Measurements from ENCODE around the gene TMEM87B. TPM values are rescaled to one million over a fixed set of nuclear protein-coding genes. Genes with fewer than 3 reads are reported as not detected.
A peak's percentile ranks its signal among the peaks of the same experiment; 100 is the strongest.

Gene TMEM87B
- 36.3 TPM for total RNA-seq

- peak; percentile 98 for DNase-seq (ENCODE audit: low spot score)
Observed at GRCh38 chr2:112054847-112055729, at the start of gene TMEM87B. Gene TMEM87B (plus strand): TSS chr2:112055269. CDS start chr2:112055592, 323 bp downstream.

GRCh38 chr2:112005406-112006075, 49.5 kb upstream of the TMEM87B start:
- DNase-seq (ENCODE audit: low spot score) = no peak

- no peak for DNase-seq (ENCODE audit: low spot score)
Observed at GRCh38 chr2:112006076-112006410, 49.0 kb upstream of the TMEM87B start.

GRCh38 chr2:112007493-112007892, 47.6 kb upstream of the TMEM87B start:
- no peak for DNase-seq (ENCODE audit: low spot score)

GRCh38 chr2:112008910-112009485, 46.1 kb upstream of the TMEM87B start:
- no peak for DNase-seq (ENCODE audit: low spot score)

- DNase-seq (ENCODE audit: low spot score) = no peak
Observed at GRCh38 chr2:112010751-112011150, 44.3 kb upstream of the TMEM87B start.

- DNase-seq (ENCODE audit: low spot score) = no peak
Observed at GRCh38 chr2:112012556-112012955, 42.5 kb upstream of the TMEM87B start.

GRCh38 chr2:112018846-112019245, 36.2 kb upstream of the TMEM87B start:
- no peak for DNase-seq (ENCODE audit: low spot score)

- DNase-seq (ENCODE audit: low spot score) = no peak
Observed at GRCh38 chr2:112019569-112019982, 35.5 kb upstream of the TMEM87B start.

GRCh38 chr2:112020561-112020960, 34.5 kb upstream of the TMEM87B start:
- no peak for DNase-seq (ENCODE audit: low spot score)

GRCh38 chr2:112021290-112021689, 33.8 kb upstream of the TMEM87B start:
- no peak for DNase-seq (ENCODE audit: low spot score)

- no peak for DNase-seq (ENCODE audit: low spot score)
Observed at GRCh38 chr2:112021781-112022231, 33.3 kb upstream of the TMEM87B start.

- DNase-seq (ENCODE audit: low spot score) = no peak
Observed at GRCh38 chr2:112023707-112024106, 31.4 kb upstream of the TMEM87B start.

GRCh38 chr2:112024231-112024630, 30.8 kb upstream of the TMEM87B start:
- DNase-seq (ENCODE audit: low spot score) = no peak

- no peak for DNase-seq (ENCODE audit: low spot score)
Observed at GRCh38 chr2:112024896-112025491, 30.1 kb upstream of the TMEM87B start.

GRCh38 chr2:112026509-112026908, 28.6 kb upstream of the TMEM87B start:
- no peak for DNase-seq (ENCODE audit: low spot score)

- DNase-seq (ENCODE audit: low spot score) = no peak
Observed at GRCh38 chr2:112027767-112028166, 27.3 kb upstream of the TMEM87B start.

- no peak for DNase-seq (ENCODE audit: low spot score)
Observed at GRCh38 chr2:112029164-112029563, 25.9 kb upstream of the TMEM87B start.

- DNase-seq (ENCODE audit: low spot score) = peak; percentile 56
Observed at GRCh38 chr2:112031473-112032223, 23.4 kb upstream of the TMEM87B start.

GRCh38 chr2:112032224-112032586, 22.9 kb upstream of the TMEM87B start:
- DNase-seq (ENCODE audit: low spot score) = no peak

- peak; percentile 79 for DNase-seq (ENCODE audit: low spot score)
Observed at GRCh38 chr2:112032689-112033465, 22.2 kb upstream of the TMEM87B start.

All from mucosa of gallbladder (tissue), 1 donor.